ENCODE results near the gene USHBP1.

USHBP1 gene

GRCh38 chr19:17211547-17212446 is 52.7 kb downstream of the USHBP1 start:
- DNase-seq = no peak

- no peak for DNase-seq
Measured at GRCh38 chr19:17210296-17210695, 54.2 kb downstream of the USHBP1 start.

GRCh38 chr19:17209126-17210036 is 55.2 kb downstream of the USHBP1 start:
- DNase-seq = peak; percentile 62

GRCh38 chr19:17206736-17207581 is 57.6 kb downstream of the USHBP1 start:
- DNase-seq = no peak

GRCh38 chr19:17205237-17206140 is 59.1 kb downstream of the USHBP1 start:
- DNase-seq = peak; percentile 71

- no peak for DNase-seq
Measured at GRCh38 chr19:17202713-17203112, 61.8 kb downstream of the USHBP1 start.

GRCh38 chr19:17202249-17202648 is 62.3 kb downstream of the USHBP1 start:
- DNase-seq = no peak

- DNase-seq = no peak
Measured at GRCh38 chr19:17200408-17201079, 64.0 kb downstream of the USHBP1 start.
